Mucosa of descending colon (tissue), 3 donors: ENCODE measurements around the gene ALPK1. TPM values are rescaled to one million over a fixed set of nuclear protein-coding genes. Genes with fewer than 3 reads are reported as not detected.
A peak's percentile ranks its signal among the peaks of the same experiment; 100 is the strongest.

ENCODE experiments used
- ATAC-seq: fragments of 200-7000 bp; cut with Tn5 transposase; one replicate; pipeline ENCODE4 v1.9.1; 2020; ENCODE audit warnings: mild to moderate bottlenecking, moderate library complexity
- DNase-seq, 3 donors: peaks; one replicate each; pipeline ENCODE4 v3.0.0-alpha.2; 2020
- H3K36me3 ChIP-seq: fragments of 200-600 bp; one replicate; pipeline ENCODE4 v1.8.0; 2021; ENCODE audit warnings: low read depth, mild to moderate bottlenecking
- H3K4me1 ChIP-seq: fragments of 200-600 bp; one replicate; pipeline ENCODE4 v1.8.0; 2021; ENCODE audit warnings: low read depth, mild to moderate bottlenecking
- H3K4me3 ChIP-seq: fragments of 200-600 bp; one replicate; pipeline ENCODE4 v1.8.0; 2021; ENCODE audit warnings: mild to moderate bottlenecking
- H3K9me3 ChIP-seq: fragments of 200-600 bp; one replicate; pipeline ENCODE4 v1.8.0; 2021; ENCODE audit warnings: mild to moderate bottlenecking
- CTCF ChIP-seq: fragments of 200-600 bp; IDR thresholded peaks from one replicate; pipeline ENCODE4 v1.8.0; 2022; ENCODE audit warnings: antibody characterized with exemption, mild to moderate bottlenecking
- intact Hi-C, 2 donors: fragments of 100-400 bp; cut with DNase I in 1 of 2; cut with micrococcal nuclease in 1 of 2; formaldehyde crosslinking; loops; one replicate each; pipeline versions ENCODE4 v1.11.0 to v1.11.1; 2022; cut with DNase I, micrococcal nuclease
- total RNA-seq, 3 donors: library from RNA; stranded (reverse); fragmentation: NEBNext Ultra II Directional in 2 of 3; extraction: Animal tissue kit (Norgen Biotek cat#: 25700) in 2 of 3; gene quantifications; one replicate each; pipeline versions ENCODE4 v1.2.1 to v1.2.4, GENCODE V29; 2021 to 2023
- donor health status: DM: no; HTN: no; CAD: no; lungs with moderate emphysema.
- donor health status: DM: no; HTN: no; CAD: no.
- donor health status: DM: no; HTN: yes; CAD: no.

Gene ALPK1
- total RNA-seq, 3 donors from 2014 or later: 23.1 to 39.8 (median 31.0) TPM

- no peaks in the 10 kb centered on the region for H3K9me3 ChIP-seq
- ATAC-seq (no peak), DNase-seq (no peak)
- intact Hi-C loops: no loop called here
- TF ChIP-seq CTCF: no peak
- no peaks in the 10 kb centered on the region for H3K36me3 ChIP-seq
- H3K4me1 ChIP-seq: no peaks in the 10 kb centered on the region
- no peak overlapping the region for H3K4me3 ChIP-seq
These were observed 35.2 kb downstream of the ALPK1 start for GRCh38 chr4:112332398-112332797.

- Histone ChIP-seq H3K36me3 (no peaks in the 10 kb centered on the region), H3K4me3 (no peak overlapping the region), H3K9me3 (no peaks in the 10 kb centered on the region), H3K4me1 (no peaks in the 10 kb centered on the region)
- no peak for ATAC-seq
- intact Hi-C loops: no loop called here
- DNase-seq: no peak
- TF ChIP-seq CTCF: no peak
These were observed 42.9 kb downstream of the ALPK1 start for GRCh38 chr4:112340023-112340422.

GRCh38 chr4:112341033-112341432 lies 43.9 kb downstream of the ALPK1 start:
- intact Hi-C loops: no loop called here
- no peak for TF ChIP-seq CTCF
- ATAC-seq (no peak), DNase-seq (no peak)
- no peaks in the 10 kb centered on the region for H3K4me1 ChIP-seq
- H3K4me3 ChIP-seq: no peak overlapping the region
- H3K36me3 ChIP-seq: no peaks in the 10 kb centered on the region
- H3K9me3 ChIP-seq: no peaks in the 10 kb centered on the region

- intact Hi-C loops: no loop called here
- no peak for TF ChIP-seq CTCF
- no peak for ATAC-seq
These were observed 46.3 kb downstream of the ALPK1 start for GRCh38 chr4:112343330-112344080.

GRCh38 chr4:112348488-112349158 lies 51.5 kb downstream of the ALPK1 start:
- no peak for TF ChIP-seq CTCF
- intact Hi-C loops: no loop called here
- Histone ChIP-seq H3K4me3 (no peak overlapping the region), H3K36me3 (no peaks in the 10 kb centered on the region), H3K9me3 (no peaks in the 10 kb centered on the region), H3K4me1 (no peaks in the 10 kb centered on the region)
- ATAC-seq (peak; percentile 43), DNase-seq (peak in 1 of 3 donors; percentile 27)

More at GRCh38 chr4:112343330-112344080, 46.3 kb downstream of the ALPK1 start:
- no peak for DNase-seq
- Histone ChIP-seq H3K36me3 (no peaks in the 10 kb centered on the region), H3K4me1 (no peaks in the 10 kb centered on the region), H3K4me3 (no peak overlapping the region), H3K9me3 (no peaks in the 10 kb centered on the region)
